ENCODE data around the gene NTSR2.

Gene NTSR2

GRCh38 chr2:11708106-11708505, 38.1 kb upstream of the NTSR2 start:
- Histone ChIP-seq H3K4me3 (ENCODE audit: low read depth, low read length) (no peak overlapping the region), H3K9me3 (ENCODE audit: control insufficient read depth, low read length) (no peaks in the 10 kb centered on the region), H3K36me3 (ENCODE audit: control insufficient read depth, insufficient read depth, low read length) (no peaks in the 10 kb centered on the region), H3K79me2 (no peaks in the 10 kb centered on the region), H3K9ac (no peak overlapping the region), H3K4me2 (ENCODE audit: low read length) (no peak overlapping the region), H3K27ac (no peak overlapping the region), H3K4me1 (no peaks in the 10 kb centered on the region), H3K27me3 (ENCODE audit: control insufficient read depth, insufficient read depth, low read length) (no peaks in the 10 kb centered on the region), H2AFZ (no peak overlapping the region)
- no peak for TF ChIP-seq CTCF (IDR thresholded peaks at IDR 0.05)

- Histone ChIP-seq H3K4me2 (ENCODE audit: low read length) (no peak overlapping the region), H3K9me3 (ENCODE audit: control insufficient read depth, low read length) (no peaks in the 10 kb centered on the region), H3K27ac (no peak overlapping the region), H3K4me1 (no peaks in the 10 kb centered on the region), H3K27me3 (ENCODE audit: control insufficient read depth, insufficient read depth, low read length) (no peaks in the 10 kb centered on the region), H3K36me3 (ENCODE audit: control insufficient read depth, insufficient read depth, low read length) (no peaks in the 10 kb centered on the region), H2AFZ (no peak overlapping the region), H3K4me3 (ENCODE audit: low read depth, low read length) (no peak overlapping the region), H3K9ac (no peak overlapping the region), H3K79me2 (no peaks in the 10 kb centered on the region)
- no peak for TF ChIP-seq CTCF (IDR thresholded peaks at IDR 0.05)
Observed at GRCh38 chr2:11705711-11706110, 35.7 kb upstream of the NTSR2 start.

- Histone ChIP-seq H3K4me2 (ENCODE audit: low read length) (no peak overlapping the region), H3K27me3 (ENCODE audit: control insufficient read depth, insufficient read depth, low read length) (no peaks in the 10 kb centered on the region), H3K4me1 (no peaks in the 10 kb centered on the region), H3K79me2 (no peaks in the 10 kb centered on the region), H3K9ac (no peak overlapping the region), H3K4me3 (ENCODE audit: low read depth, low read length) (no peak overlapping the region), H3K9me3 (ENCODE audit: control insufficient read depth, low read length) (no peaks in the 10 kb centered on the region), H3K27ac (no peak overlapping the region), H2AFZ (no peak overlapping the region), H3K36me3 (ENCODE audit: control insufficient read depth, insufficient read depth, low read length) (no peaks in the 10 kb centered on the region)
- TF ChIP-seq CTCF (IDR thresholded peaks at IDR 0.05) = no peak
Observed at GRCh38 chr2:11705063-11705462, 35.1 kb upstream of the NTSR2 start.

- H3K4me3 ChIP-seq (ENCODE audit: low read depth, low read length) = no peak overlapping the region
- no peak overlapping the region for H2AFZ ChIP-seq
- H3K27ac ChIP-seq = no peak overlapping the region
- H3K79me2 ChIP-seq = no peaks in the 10 kb centered on the region
- no peaks in the 10 kb centered on the region for H3K36me3 ChIP-seq (ENCODE audit: control insufficient read depth, insufficient read depth, low read length)
- no peak for TF ChIP-seq CTCF (IDR thresholded peaks at IDR 0.05)
- no peaks in the 10 kb centered on the region for H3K4me1 ChIP-seq
- no peaks in the 10 kb centered on the region for H3K9me3 ChIP-seq (ENCODE audit: control insufficient read depth, low read length)
- no peak overlapping the region for H3K4me2 ChIP-seq (ENCODE audit: low read length)
- H3K9ac ChIP-seq = no peak overlapping the region
- no peaks in the 10 kb centered on the region for H3K27me3 ChIP-seq (ENCODE audit: control insufficient read depth, insufficient read depth, low read length)
Observed at GRCh38 chr2:11703700-11704099, 33.7 kb upstream of the NTSR2 start.

- Histone ChIP-seq H3K4me2 (ENCODE audit: low read length) (no peak overlapping the region), H3K79me2 (no peaks in the 10 kb centered on the region), H3K36me3 (ENCODE audit: control insufficient read depth, insufficient read depth, low read length) (no peaks in the 10 kb centered on the region), H2AFZ (no peak overlapping the region), H3K9me3 (ENCODE audit: control insufficient read depth, low read length) (no peaks in the 10 kb centered on the region), H3K4me3 (ENCODE audit: low read depth, low read length) (no peak overlapping the region), H3K4me1 (no peaks in the 10 kb centered on the region), H3K27me3 (ENCODE audit: control insufficient read depth, insufficient read depth, low read length) (no peaks in the 10 kb centered on the region), H3K9ac (no peak overlapping the region), H3K27ac (no peak overlapping the region)
- no peak for TF ChIP-seq CTCF (IDR thresholded peaks at IDR 0.05)
Observed at GRCh38 chr2:11702946-11703345, 33.0 kb upstream of the NTSR2 start.
